Measurements from ENCODE around the gene RPL37.
"Not testable (repeated sequence)": the region's sequence is repeated elsewhere in the genome, so short reads cannot be mapped to it uniquely, and the experiment has no call there.

RPL37 gene

GRCh38 chr5:40796487-40796889 is 38.5 kb downstream of the RPL37 start:
- no peak for DNase-seq

GRCh38 chr5:40794877-40795276 is 40.1 kb downstream of the RPL37 start:
- DNase-seq, result not testable (repeated sequence)

GRCh38 chr5:40794340-40794739 is 40.7 kb downstream of the RPL37 start:
- DNase-seq, result not testable (repeated sequence)

- DNase-seq, result not testable (repeated sequence)
These were observed 42.3 kb downstream of the RPL37 start for GRCh38 chr5:40792691-40793090.

GRCh38 chr5:40791715-40792139 is 43.3 kb downstream of the RPL37 start:
- DNase-seq, result no peak

GRCh38 chr5:40790947-40791593 is 44.0 kb downstream of the RPL37 start:
- no peak for DNase-seq

- not testable (repeated sequence) for DNase-seq
These were observed 46.1 kb downstream of the RPL37 start for GRCh38 chr5:40788941-40789340.

- DNase-seq, result no peak
These were observed 47.0 kb downstream of the RPL37 start for GRCh38 chr5:40787986-40788385.

- not testable (repeated sequence) for DNase-seq
These were observed 48.4 kb downstream of the RPL37 start for GRCh38 chr5:40786664-40787063.

- no peak for DNase-seq
These were observed 50.1 kb downstream of the RPL37 start for GRCh38 chr5:40784916-40785315.

GRCh38 chr5:40784027-40784653 is 50.9 kb downstream of the RPL37 start:
- no peak for DNase-seq

GRCh38 chr5:40781843-40782409 is 53.1 kb downstream of the RPL37 start:
- DNase-seq, result no peak

- no peak for DNase-seq
These were observed 54.2 kb downstream of the RPL37 start for GRCh38 chr5:40780858-40781257.

- no peak for DNase-seq
These were observed 54.8 kb downstream of the RPL37 start for GRCh38 chr5:40780199-40780598.

- DNase-seq, result no peak
These were observed 55.5 kb downstream of the RPL37 start for GRCh38 chr5:40779561-40779960.

- DNase-seq, result no peak
These were observed 56.9 kb downstream of the RPL37 start for GRCh38 chr5:40778133-40778532.

- no peak for DNase-seq
These were observed 58.4 kb downstream of the RPL37 start for GRCh38 chr5:40776658-40776977.

- DNase-seq, result no peak
These were observed 59.0 kb downstream of the RPL37 start for GRCh38 chr5:40775846-40776657.

All from DMS 273 treated with DMSO at 0.1 percent for 48 hours (cell line).